ENCODE data around the gene CD300LB. TPM values are rescaled to one million over a fixed set of nuclear protein-coding genes. Genes with fewer than 3 reads are reported as not detected.
A peak's percentile ranks its signal among the peaks of the same experiment; 100 is the strongest.

Gene CD300LB
- total RNA-seq, 1 donor from 2014 or later: not detected

DNA sequence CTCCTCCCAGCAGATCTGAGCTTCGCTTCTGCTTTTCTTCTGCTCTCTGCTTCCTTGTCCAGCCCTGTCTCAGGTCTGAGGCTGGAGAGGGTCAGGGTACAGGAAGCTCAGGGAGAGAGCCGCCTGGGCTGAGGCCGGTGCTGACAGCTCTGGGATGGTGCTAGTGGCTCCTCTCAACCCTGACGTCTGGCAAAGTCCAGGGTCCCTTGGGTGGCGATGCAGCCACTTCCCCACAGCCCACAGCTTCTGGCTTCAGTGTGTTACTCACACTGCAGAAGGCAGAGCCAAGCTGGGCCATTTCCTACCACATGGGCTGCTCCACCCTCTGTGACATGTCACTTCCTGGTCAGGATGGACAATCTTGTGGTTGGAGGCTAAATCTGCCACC, 14.6 kb upstream of the CD300LB start, which contains the start of gene CD300C:
TSS of gene CD300C (minus strand) at position 273 of the 388 bp plus-strand sequence. CDS start 333 bp downstream, outside the sequence.
- no peak within 1 kb of the TSS for H3K27ac Mint-ChIP-seq
- peaks cover 4% of the 10 kb centered on the region for H3K4me1 Mint-ChIP-seq
- CTCF ChIA-PET: no interaction called here
- H3K36me3 Mint-ChIP-seq (ENCODE audit: low read depth): no peaks in the 10 kb centered on the region
- DNase-seq (no peak), ATAC-seq (ENCODE audit: low read depth) (peak; percentile 31)
- TF ChIP-seq, protein P1, sequence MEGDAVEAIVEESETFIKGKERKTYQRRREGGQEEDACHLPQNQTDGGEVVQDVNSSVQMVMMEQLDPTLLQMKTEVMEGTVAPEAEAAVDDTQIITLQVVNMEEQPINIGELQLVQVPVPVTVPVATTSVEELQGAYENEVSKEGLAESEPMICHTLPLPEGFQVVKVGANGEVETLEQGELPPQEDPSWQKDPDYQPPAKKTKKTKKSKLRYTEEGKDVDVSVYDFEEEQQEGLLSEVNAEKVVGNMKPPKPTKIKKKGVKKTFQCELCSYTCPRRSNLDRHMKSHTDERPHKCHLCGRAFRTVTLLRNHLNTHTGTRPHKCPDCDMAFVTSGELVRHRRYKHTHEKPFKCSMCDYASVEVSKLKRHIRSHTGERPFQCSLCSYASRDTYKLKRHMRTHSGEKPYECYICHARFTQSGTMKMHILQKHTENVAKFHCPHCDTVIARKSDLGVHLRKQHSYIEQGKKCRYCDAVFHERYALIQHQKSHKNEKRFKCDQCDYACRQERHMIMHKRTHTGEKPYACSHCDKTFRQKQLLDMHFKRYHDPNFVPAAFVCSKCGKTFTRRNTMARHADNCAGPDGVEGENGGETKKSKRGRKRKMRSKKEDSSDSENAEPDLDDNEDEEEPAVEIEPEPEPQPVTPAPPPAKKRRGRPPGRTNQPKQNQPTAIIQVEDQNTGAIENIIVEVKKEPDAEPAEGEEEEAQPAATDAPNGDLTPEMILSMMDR (IDR thresholded peaks at IDR 0.05): no peak
- H3K9me3 Mint-ChIP-seq: no peaks in the 10 kb centered on the region
- POLR2A ChIA-PET: interaction anchor here (0.5 to 0.7 kb wide), 2 partner anchors 10 to 13 kb away, joined by 3 to 6 read pairs; no protein-coding TSS in a partner anchor
- H3K27me3 Mint-ChIP-seq: peaks cover 3% of the 10 kb centered on the region
- H3K4me3 Mint-ChIP-seq: no peak within 1 kb of the TSS
- intact Hi-C loops (cut with micrococcal nuclease): no loop called here

DNA sequence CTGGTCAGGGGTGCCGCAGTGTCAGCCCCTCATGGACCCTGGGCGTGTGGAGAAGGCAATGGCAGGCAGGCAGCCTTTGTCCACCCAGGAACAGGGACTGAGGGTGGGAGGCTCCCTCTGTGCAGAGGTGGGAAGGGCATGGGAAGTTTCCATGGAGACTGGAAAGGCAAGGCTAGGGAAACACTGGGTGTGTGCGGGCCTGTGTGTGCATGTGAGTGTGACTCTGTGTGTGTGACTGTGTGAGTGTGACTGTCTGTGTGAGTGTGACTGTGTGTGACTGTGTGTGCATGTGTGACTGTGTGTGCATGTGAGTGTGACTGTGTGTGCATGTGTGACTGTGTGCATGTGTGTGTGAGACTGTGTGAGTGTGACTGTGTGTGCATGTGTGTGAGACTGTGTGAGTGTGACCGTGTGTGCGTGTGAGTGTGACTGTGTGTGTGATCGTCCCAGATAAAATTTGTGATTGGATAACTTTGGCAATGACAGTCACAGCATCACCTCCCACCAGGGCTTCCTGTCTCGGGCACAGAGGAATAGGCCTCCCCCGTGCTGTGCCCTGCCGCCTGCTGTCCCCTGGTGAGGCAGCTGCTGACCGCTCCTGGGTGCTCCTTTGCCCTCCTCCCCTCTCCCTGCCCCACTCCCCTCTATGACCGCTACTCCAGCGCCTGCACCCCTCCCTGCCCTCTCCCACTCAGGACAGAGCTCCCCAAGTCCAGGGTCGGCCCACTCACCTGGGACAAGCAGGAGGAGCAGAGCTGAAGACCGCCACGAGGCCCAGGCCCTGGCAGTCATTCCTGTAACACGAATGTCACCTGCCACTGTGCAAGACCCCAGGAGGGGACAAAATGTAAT, 13.9 kb upstream of the CD300LB start:
- H3K27me3 Mint-ChIP-seq: peaks cover 3% of the 10 kb centered on the region
- POLR2A ChIA-PET: interaction anchor here (0.5 to 0.7 kb wide), 2 partner anchors 10 to 12 kb away, joined by 3 to 6 read pairs; no protein-coding TSS in a partner anchor
- CTCF ChIA-PET: no interaction called here
- intact Hi-C loops (cut with micrococcal nuclease): no loop called here
- H3K36me3 Mint-ChIP-seq (ENCODE audit: low read depth): no peaks in the 10 kb centered on the region
- peaks cover 4% of the 10 kb centered on the region for H3K4me1 Mint-ChIP-seq
- H3K9me3 Mint-ChIP-seq: no peaks in the 10 kb centered on the region
- no peak for DNase-seq
- H3K27ac Mint-ChIP-seq: no peak overlapping the region
- TF ChIP-seq, protein P1 (IDR thresholded peaks at IDR 0.05): no peak
- ATAC-seq (ENCODE audit: low read depth): no peak
- no peak overlapping the region for H3K4me3 Mint-ChIP-seq

DNA sequence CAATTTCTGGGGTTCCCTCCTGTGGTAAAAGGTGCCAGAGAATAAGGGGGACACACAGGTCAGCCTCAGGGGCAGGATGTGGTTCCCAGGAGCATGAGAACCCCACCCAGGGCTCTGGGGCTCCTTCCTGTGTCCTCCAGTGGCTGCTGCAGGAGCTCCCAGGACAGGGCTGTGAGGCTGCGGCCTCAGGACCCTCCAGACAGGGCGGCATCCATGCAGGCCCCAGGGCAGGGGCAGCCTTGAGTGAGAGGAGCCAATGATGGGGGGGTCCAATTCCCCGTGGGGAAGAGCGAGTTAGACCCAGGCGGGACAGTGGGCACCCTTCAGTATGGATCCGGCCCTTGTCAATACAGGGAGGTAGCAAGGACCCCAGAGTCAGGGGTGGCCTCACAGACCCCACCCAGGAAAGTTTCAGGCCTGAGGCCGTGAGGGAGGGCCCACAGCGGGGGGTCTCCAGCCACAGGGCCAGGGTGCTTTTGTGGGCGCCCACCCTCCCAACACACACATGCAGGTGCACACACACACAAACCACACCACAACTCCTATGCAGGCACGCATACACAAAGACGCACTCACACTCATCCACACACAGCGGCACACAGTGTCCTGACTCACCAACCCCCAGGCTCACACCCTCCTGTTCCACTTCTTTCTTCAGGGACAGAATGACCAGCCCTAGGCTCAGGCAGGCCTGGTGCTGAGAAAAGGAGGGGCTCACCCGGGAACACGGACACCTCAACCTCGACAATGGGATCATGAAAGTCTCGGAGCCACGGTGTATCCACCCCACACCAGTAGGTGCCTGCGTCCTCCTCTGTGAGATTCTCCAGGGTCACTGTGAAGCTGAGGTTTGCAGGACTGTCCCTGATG, 12.9 kb upstream of the CD300LB start:
- DNase-seq (no peak), ATAC-seq (ENCODE audit: low read depth) (no peak)
- no peak overlapping the region for H3K27ac Mint-ChIP-seq
- H3K4me3 Mint-ChIP-seq: no peak overlapping the region
- H3K4me1 Mint-ChIP-seq: peaks cover 4% of the 10 kb centered on the region
- intact Hi-C loops (cut with micrococcal nuclease): no loop called here
- ChIA-PET POLR2A (no interaction called here), CTCF (no interaction called here)
- peaks cover 3% of the 10 kb centered on the region for H3K27me3 Mint-ChIP-seq
- H3K9me3 Mint-ChIP-seq: no peaks in the 10 kb centered on the region
- TF ChIP-seq, protein P1 (IDR thresholded peaks at IDR 0.05): no peak
- no peaks in the 10 kb centered on the region for H3K36me3 Mint-ChIP-seq (ENCODE audit: low read depth)

DNA sequence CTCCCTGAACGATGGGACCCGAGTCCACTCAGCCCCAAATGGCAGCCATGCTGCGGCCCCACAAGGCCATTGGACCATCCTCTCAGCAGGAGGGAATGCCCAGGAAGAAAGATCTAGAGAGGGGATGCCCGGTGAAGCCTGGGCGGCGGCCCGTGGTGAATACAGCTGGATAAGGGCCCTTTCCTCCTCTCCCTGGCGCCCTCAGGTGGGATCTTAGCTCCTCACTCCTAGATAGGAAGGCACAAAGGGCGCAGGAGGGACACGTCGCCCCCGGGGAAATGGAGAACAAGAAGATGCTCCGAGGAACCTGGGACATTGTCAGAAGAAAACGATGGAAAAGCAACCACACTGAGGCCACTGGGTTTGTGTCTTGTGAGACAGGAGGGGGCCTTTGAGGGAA, 12.1 kb upstream of the CD300LB start:
- Mint-ChIP-seq H3K27ac (no peak overlapping the region), H3K4me1 (peaks cover 4% of the 10 kb centered on the region), H3K36me3 (ENCODE audit: low read depth) (no peaks in the 10 kb centered on the region), H3K4me3 (no peak overlapping the region), H3K27me3 (peaks cover 3% of the 10 kb centered on the region), H3K9me3 (no peaks in the 10 kb centered on the region)
- intact Hi-C loops (cut with micrococcal nuclease): no loop called here
- ATAC-seq (ENCODE audit: low read depth): no peak
- DNase-seq: no peak
- TF ChIP-seq, protein P1 (IDR thresholded peaks at IDR 0.05): no peak
- ChIA-PET CTCF (no interaction called here), POLR2A (no interaction called here)
